NK-92 treated with Interleukin-12 subunit alpha and Interleukin-12 subunit beta, amount 100 ng/mL, for 24 hours (cell line): ENCODE results near the gene KCNJ11.

ENCODE experiments used
- DNase-seq: peaks from one replicate; lab custom pipeline; 2025; lab: John Stamatoyannopoulos, UW

KCNJ11 gene

GRCh38 chr11:17408641-17409040, 20.2 kb upstream of the KCNJ11 start:
- no peak for DNase-seq

- DNase-seq = no peak
Measured at GRCh38 chr11:17408026-17408425, 19.6 kb upstream of the KCNJ11 start.

GRCh38 chr11:17407575-17407974, 19.1 kb upstream of the KCNJ11 start:
- DNase-seq = no peak

- DNase-seq = no peak
Measured at GRCh38 chr11:17406818-17407149, 18.3 kb upstream of the KCNJ11 start.

GRCh38 chr11:17406082-17406817, 17.8 kb upstream of the KCNJ11 start:
- no peak for DNase-seq

- DNase-seq = no peak
Measured at GRCh38 chr11:17405232-17406005, 17.0 kb upstream of the KCNJ11 start.

- no peak for DNase-seq
Measured at GRCh38 chr11:17403980-17404759, 15.7 kb upstream of the KCNJ11 start.

- no peak for DNase-seq
Measured at GRCh38 chr11:17402486-17402885, 14.0 kb upstream of the KCNJ11 start.

- DNase-seq = no peak
Measured at GRCh38 chr11:17401841-17402240, 13.4 kb upstream of the KCNJ11 start.

- no peak for DNase-seq
Measured at GRCh38 chr11:17401316-17401715, 12.9 kb upstream of the KCNJ11 start.

- no peak for DNase-seq
Measured at GRCh38 chr11:17400048-17400775, 11.8 kb upstream of the KCNJ11 start.

- no peak for DNase-seq
Measured at GRCh38 chr11:17399236-17399635, 10.8 kb upstream of the KCNJ11 start.

- no peak for DNase-seq
Measured at GRCh38 chr11:17397311-17398002, 9.0 kb upstream of the KCNJ11 start.

GRCh38 chr11:17396598-17397310, 8.3 kb upstream of the KCNJ11 start:
- DNase-seq = no peak

GRCh38 chr11:17395978-17396377, 7.5 kb upstream of the KCNJ11 start:
- no peak for DNase-seq

GRCh38 chr11:17395554-17395961, 7.1 kb upstream of the KCNJ11 start:
- no peak for DNase-seq

GRCh38 chr11:17394743-17395390, 6.4 kb upstream of the KCNJ11 start:
- DNase-seq = no peak

GRCh38 chr11:17393472-17393871, 5.0 kb upstream of the KCNJ11 start:
- DNase-seq = no peak

GRCh38 chr11:17392872-17393271, 4.4 kb upstream of the KCNJ11 start:
- DNase-seq = no peak
